Activated CD4-positive, alpha-beta memory T cell treated with anti-CD3 and anti-CD28 coated beads, Interleukin-2, amount 10 ng/mL, durations not matched to agents 7 days and 5 days (primary cell): Measurements from ENCODE around the gene GDAP1L1. TPM values are rescaled to one million over a fixed set of nuclear protein-coding genes. Genes with fewer than 3 reads are reported as not detected.

Experiments used
- CTCF ChIA-PET: fragments of 350-600 bp; sonication (Branson Sonifier 250); formaldehyde crosslinking; loops from one replicate; lab custom pipeline; 2021; ENCODE audit warnings: antibody characterized with exemption, inconsistent platforms; lab: Charles Lee
- POLR2A ChIA-PET: fragments of 350-600 bp; sonication (Branson Sonifier 250); formaldehyde crosslinking; loops from one replicate; lab custom pipeline; 2021; ENCODE audit warnings: antibody characterized with exemption; lab: Charles Lee
- DNase-seq: peaks from one replicate; pipeline ENCODE4 v3.0.0-alpha.2; 2020
- H3K27ac Mint-ChIP-seq: one replicate; pipeline ENCODE4 v1.8.0; 2021; ENCODE audit warnings: mild to moderate bottlenecking, mixed read lengths
- H3K27me3 Mint-ChIP-seq: one replicate; pipeline ENCODE4 v1.8.0; 2021; ENCODE audit warnings: mixed read lengths
- H3K36me3 Mint-ChIP-seq: one replicate; pipeline ENCODE4 v1.8.0; 2021; ENCODE audit warnings: low read depth, mixed read lengths
- H3K4me1 Mint-ChIP-seq: one replicate; pipeline ENCODE4 v1.8.0; 2021; ENCODE audit warnings: mixed read lengths
- H3K4me3 Mint-ChIP-seq: one replicate; pipeline ENCODE4 v1.8.0; 2021; ENCODE audit warnings: mild to moderate bottlenecking, mixed read lengths
- H3K9me3 Mint-ChIP-seq: one replicate; pipeline ENCODE4 v1.8.0; 2021; ENCODE audit warnings: mixed read lengths
- total RNA-seq, 2 experiments: library from RNA; stranded (reverse); gene quantifications; one replicate each; pipeline ENCODE4 v1.2.3, GENCODE V29; 2021

GDAP1L1 gene
- total RNA-seq, 2 experiments from 2014 or later, result not detected

DNA sequence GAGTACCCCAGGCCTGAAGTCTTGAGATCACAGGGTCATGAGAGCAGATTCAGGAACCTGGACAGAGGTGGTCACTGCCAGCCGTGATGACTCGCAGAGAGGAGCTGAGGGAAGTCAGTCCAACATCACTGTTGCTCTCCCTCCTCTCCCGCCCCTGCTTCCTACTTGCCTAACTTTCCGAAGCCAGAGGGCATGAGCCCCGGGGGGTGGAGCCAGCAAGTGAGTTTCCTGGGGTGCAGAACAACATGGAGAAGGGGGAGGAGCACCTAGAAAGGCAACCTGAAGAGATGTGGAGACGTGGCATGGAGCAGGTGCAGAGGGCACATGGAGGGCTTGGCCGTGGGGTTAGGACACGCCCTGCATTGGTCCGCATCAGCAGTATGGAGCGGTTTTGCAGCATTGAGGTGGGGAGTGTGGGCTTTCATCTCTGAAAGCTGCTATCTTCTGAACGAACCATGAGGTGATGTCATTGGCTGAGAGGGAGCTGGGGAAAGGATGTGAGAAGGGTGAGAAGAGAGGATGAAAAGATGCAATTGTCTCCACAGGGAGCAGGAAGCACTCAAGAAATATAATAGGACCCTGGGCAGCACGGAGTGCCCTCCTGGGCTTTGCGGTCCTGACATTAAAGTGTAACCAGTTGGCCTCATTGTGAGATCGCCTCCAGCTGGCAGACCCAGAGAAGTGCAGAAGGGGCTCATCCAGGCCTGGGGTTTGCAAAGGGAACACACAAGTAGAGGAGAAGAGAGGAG is 25.0 kb downstream of the GDAP1L1 start:
- no peak for DNase-seq
- CTCF ChIA-PET, result interaction anchor here (0.7 to 2.4 kb wide), 2 partner anchors 54 to 55 kb away, joined by 3 to 12 read pairs; no protein-coding TSS in a partner anchor
- no peak overlapping the region for H3K27ac Mint-ChIP-seq
- POLR2A ChIA-PET, result interaction anchor here (1.2 kb wide), 1 partner anchor 54 kb away, joined by 4 read pairs; no protein-coding TSS in a partner anchor
- H3K27me3 Mint-ChIP-seq, result no peaks in the 10 kb centered on the region
- H3K4me3 Mint-ChIP-seq, result no peak overlapping the region
- no peaks in the 10 kb centered on the region for H3K9me3 Mint-ChIP-seq
- no peaks in the 10 kb centered on the region for H3K36me3 Mint-ChIP-seq
- H3K4me1 Mint-ChIP-seq, result no peaks in the 10 kb centered on the region

DNA sequence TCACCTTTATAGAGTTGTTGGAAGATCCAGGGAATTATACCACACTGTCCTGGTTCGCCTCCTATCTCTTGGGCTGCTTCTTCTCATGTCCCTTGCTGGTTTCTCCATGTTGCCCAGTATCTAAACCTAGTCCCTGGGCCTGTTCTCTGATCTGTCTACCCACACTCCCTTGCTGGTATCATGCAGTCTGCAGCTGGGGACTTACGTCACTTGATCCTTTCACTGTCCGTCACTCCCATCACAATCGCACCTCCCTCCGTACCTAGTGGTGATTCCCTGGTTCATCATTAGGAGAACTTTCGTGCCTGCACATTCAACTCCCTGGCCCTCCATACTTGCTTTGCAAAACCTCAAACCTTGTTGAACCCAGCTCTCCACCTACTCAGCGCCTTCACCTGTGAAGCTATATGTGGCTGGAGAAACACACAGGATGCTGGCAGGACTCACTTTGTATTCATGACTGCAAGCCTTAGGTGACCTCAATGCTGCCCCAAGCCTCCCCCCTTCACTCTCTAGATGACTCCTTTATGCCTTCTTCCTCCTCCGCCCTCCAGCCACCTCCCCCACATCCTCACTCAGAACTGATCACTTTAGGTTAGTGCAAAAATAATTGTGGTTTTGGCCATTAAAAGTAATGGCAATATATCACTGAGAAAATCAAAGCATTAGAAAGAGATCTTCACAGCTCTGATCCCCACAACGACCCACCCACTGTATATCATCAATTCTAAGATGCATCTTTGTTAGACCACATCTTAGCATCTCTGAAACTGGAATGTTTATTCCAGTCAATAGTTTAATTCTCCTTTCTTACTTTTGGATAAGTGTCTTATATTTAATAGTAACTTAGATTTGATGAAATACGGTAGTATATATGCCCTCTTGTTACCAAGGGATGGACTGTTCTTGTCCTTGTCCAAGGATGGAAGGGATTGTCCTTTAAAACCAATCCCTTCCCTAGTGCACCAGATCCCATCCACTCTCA is 26.4 kb downstream of the GDAP1L1 start:
- ChIA-PET CTCF (interaction anchor here (2.4 kb wide), 1 partner anchor 57 kb away, joined by 12 read pairs; no protein-coding TSS in a partner anchor), POLR2A (no interaction called here)
- Mint-ChIP-seq H3K27ac (no peak overlapping the region), H3K4me1 (no peaks in the 10 kb centered on the region), H3K9me3 (no peaks in the 10 kb centered on the region), H3K4me3 (no peak overlapping the region), H3K27me3 (no peaks in the 10 kb centered on the region), H3K36me3 (no peaks in the 10 kb centered on the region)
- DNase-seq, result no peak

DNA sequence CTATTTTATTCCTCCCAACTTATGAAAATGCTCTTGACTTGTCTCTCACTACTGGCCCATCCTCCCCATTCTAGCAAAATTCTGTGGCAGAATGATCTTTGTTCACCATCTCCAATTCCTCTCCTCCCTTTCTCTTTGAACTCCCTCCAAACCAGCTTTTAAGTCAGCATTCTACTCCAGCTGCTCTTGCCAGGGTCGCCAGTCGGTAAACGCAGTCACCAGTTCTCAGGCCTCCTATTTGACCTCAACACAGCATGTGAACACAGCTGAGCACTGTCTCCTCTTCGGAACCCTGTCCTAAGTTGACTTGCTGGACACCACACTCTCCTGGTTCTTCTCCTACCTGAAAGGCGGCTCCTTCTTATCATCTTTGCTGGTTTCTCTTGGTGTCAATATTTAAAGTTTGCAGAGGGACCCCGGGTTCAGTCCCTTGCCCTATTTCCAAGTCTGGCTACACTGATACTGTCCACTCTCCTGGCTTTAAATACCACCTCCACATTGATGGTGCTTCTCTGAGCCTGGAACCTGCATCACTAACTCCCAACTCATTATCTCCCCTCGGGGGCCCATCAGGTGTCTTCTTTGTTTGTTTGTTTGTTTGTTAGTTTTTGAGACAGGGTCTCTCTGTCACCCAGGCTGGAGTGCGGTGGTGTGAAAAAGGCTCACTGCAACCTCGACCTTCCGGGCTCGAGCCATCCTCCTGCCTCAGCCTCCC is 27.4 kb downstream of the GDAP1L1 start:
- no peak overlapping the region for H3K4me3 Mint-ChIP-seq
- no peak for DNase-seq
- H3K4me1 Mint-ChIP-seq, result no peaks in the 10 kb centered on the region
- ChIA-PET CTCF (no interaction called here), POLR2A (no interaction called here)
- H3K9me3 Mint-ChIP-seq, result no peaks in the 10 kb centered on the region
- no peaks in the 10 kb centered on the region for H3K36me3 Mint-ChIP-seq
- no peaks in the 10 kb centered on the region for H3K27me3 Mint-ChIP-seq
- no peak overlapping the region for H3K27ac Mint-ChIP-seq

DNA sequence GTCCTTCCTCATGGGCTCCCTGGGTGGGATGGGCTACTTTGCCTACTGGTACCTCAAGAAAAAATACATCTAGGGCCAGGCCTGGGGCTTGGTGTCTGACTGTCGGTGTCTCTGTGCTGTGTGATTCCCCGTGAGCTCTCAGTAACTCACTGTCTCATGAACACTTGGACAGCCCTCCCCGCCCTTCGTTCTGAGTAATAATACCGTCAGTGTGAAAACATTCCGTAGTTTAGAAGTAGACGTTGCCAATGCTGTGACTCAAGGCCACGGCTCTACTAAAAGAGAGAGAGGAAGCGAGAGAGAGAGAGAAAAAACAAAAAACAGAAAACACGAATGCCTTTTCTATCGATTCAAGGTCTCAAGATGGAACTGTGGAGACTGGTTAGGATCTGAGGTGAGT is 32.1 kb downstream of the GDAP1L1 start:
- CTCF ChIA-PET, result no interaction called here
- H3K9me3 Mint-ChIP-seq, result no peaks in the 10 kb centered on the region

DNA sequence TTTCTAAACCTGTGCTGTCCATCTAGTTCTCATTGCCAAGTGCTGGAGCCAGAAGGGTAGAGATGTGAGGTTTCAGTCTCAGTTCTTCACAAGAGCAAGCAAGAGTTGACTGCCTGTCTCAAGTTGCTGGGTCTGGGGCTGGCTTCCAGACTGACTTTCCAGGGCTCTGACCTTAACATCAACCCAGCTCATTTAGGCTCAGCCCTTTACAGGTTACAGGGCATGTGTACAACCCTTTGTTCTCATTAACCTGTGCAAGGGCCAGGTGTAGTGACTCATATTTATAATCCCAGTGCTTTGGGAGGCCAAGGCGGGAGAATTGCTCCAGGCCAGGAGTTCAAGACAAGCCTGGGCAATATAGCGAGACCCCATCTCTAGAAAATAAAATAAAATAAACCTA is 33.3 kb downstream of the GDAP1L1 start:
- H3K36me3 Mint-ChIP-seq, result no peaks in the 10 kb centered on the region
- ChIA-PET POLR2A (no interaction called here), CTCF (no interaction called here)
- no peaks in the 10 kb centered on the region for H3K4me1 Mint-ChIP-seq
- H3K4me3 Mint-ChIP-seq, result no peak overlapping the region
- H3K27ac Mint-ChIP-seq, result no peak overlapping the region
- no peak for DNase-seq
- no peaks in the 10 kb centered on the region for H3K27me3 Mint-ChIP-seq
- H3K9me3 Mint-ChIP-seq, result no peaks in the 10 kb centered on the region

More for the DNA sequence above, 32.1 kb downstream of the GDAP1L1 start:
- no peaks in the 10 kb centered on the region for H3K27me3 Mint-ChIP-seq
- no peak overlapping the region for H3K27ac Mint-ChIP-seq
- H3K4me3 Mint-ChIP-seq, result no peak overlapping the region
- DNase-seq, result no peak
- POLR2A ChIA-PET, result no interaction called here
- no peaks in the 10 kb centered on the region for H3K4me1 Mint-ChIP-seq
- no peaks in the 10 kb centered on the region for H3K36me3 Mint-ChIP-seq

DNA sequence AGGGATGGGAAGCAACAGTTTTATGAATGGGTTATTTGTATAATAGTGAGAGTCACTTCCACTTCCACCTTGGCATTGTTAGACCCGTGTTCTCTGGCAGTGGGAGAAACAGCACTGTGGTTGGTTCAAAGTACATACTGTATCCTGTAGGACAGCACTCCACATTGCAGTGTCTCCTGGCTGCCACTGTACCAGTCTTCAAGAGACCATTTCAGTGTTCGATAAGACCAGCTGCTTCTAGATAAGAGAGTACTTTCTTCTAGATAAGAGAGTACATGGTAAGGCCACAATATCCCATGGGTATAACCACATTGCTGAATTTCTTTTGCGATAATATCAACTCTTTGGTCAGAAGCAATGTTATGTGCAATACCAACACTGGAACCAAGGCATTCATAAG is 35.1 kb downstream of the GDAP1L1 start:
- H3K27me3 Mint-ChIP-seq, result peaks cover 2% of the 10 kb centered on the region

DNA sequence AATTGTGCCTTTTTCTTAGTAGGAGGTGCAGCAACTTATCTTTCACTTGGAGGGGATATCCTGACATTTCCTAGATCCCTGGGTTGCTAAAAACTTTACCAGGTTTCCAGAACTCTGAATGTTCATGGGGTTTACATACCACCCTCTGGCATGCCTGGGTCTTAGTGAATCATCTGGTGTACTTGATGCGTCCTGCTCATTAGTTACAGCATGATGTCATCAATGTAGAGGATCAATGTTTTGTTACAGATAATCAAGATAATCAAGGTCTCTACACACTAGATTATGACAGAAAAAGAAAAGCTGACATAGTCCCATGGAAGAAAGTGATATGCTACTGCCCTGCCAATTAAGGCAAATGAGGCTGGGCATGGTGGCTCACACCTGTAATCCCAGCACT is 36.9 kb downstream of the GDAP1L1 start:
- CTCF ChIA-PET, result interaction anchor here (4.8 kb wide), 1 partner anchor 27 kb away, joined by 11 read pairs; the partner anchor contains the start of gene FITM2
- H3K4me3 Mint-ChIP-seq, result no peak overlapping the region
- H3K4me1 Mint-ChIP-seq, result no peaks in the 10 kb centered on the region
- no peaks in the 10 kb centered on the region for H3K36me3 Mint-ChIP-seq
- H3K27me3 Mint-ChIP-seq, result peaks cover 2% of the 10 kb centered on the region
- DNase-seq, result no peak
- no peaks in the 10 kb centered on the region for H3K9me3 Mint-ChIP-seq
- POLR2A ChIA-PET, result no interaction called here
- H3K27ac Mint-ChIP-seq, result no peak overlapping the region

More for the DNA sequence above, 35.1 kb downstream of the GDAP1L1 start:
- DNase-seq, result no peak
- H3K9me3 Mint-ChIP-seq, result no peaks in the 10 kb centered on the region
- H3K36me3 Mint-ChIP-seq, result no peaks in the 10 kb centered on the region
- H3K4me1 Mint-ChIP-seq, result no peaks in the 10 kb centered on the region
- no peak overlapping the region for H3K27ac Mint-ChIP-seq
- CTCF ChIA-PET, result interaction anchor here (1.2 to 4.8 kb wide), 3 partner anchors 29 to 103 kb away, joined by 3 to 11 read pairs (median 6); partner anchors contain the start of gene FITM2
- H3K4me3 Mint-ChIP-seq, result no peak overlapping the region
- POLR2A ChIA-PET, result no interaction called here

DNA sequence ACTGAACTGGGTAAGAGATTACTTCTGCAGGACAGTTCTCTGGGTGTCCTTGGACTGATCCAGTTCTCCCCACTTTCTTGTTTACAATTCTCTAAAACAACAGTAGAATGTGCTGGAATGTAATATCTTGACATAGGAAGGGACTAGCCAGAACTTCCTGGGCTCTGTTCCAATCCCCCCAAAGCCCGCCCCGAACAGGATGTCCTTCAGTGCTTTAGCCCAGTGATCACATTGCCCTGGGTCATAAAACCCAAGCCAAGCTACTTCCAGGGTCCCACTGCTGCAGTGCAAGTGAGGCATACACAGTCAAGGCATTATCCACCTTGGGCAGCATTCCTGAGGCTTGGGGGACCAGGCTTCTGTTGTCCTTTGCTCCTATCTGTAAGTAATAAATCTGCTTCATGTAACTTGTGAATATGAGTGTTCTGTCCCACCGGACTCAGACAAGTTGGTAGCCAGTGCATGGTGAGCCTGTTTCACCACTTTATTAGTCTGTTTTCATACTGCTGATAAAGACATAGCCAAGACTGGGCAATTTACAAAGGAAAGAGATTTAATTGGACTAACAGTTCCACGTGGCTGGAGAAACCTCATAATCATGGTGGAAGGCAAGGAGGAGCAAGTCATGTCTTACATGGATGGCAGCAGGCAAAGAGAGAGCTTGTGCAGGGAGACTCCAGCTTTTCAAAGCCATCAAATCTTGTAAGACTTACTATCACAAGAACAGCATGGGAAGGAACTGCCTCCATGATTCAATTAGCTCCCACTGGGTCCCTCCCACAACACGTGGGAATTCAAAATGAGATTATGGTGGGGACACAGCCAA is 40.4 kb downstream of the GDAP1L1 start:
- no peaks in the 10 kb centered on the region for H3K9me3 Mint-ChIP-seq
- H3K4me3 Mint-ChIP-seq, result no peak overlapping the region
- ChIA-PET CTCF (interaction anchor here (0.7 to 4.8 kb wide), 3 partner anchors 24 to 97 kb away, joined by 3 to 11 read pairs (median 6); partner anchors contain the start of gene FITM2), POLR2A (no interaction called here)
- no peaks in the 10 kb centered on the region for H3K4me1 Mint-ChIP-seq
- no peaks in the 10 kb centered on the region for H3K36me3 Mint-ChIP-seq
- no peak for DNase-seq
- H3K27ac Mint-ChIP-seq, result no peak overlapping the region
- peaks cover 2% of the 10 kb centered on the region for H3K27me3 Mint-ChIP-seq

DNA sequence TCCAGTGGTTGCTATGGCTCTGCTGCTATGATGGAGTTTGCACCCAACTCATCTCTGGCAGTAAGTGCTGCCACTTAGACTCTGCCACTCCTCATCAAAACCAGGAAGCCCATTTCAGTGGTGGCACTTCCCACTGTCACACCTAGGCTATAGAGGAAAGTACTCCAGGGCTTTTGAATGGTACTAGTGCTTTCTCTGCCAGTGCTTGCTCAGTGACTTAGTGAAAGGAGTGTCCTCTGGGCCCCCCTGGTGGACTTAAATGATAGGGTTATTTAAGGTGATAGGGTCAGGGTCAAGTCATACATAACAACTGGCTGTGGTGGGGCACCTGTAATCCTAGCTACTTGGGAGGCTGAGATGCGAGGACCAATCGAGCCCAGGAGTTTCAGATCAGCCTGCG is 41.1 kb downstream of the GDAP1L1 start:
- no peak for DNase-seq
- no peaks in the 10 kb centered on the region for H3K36me3 Mint-ChIP-seq
- POLR2A ChIA-PET, result no interaction called here
- CTCF ChIA-PET, result interaction anchor here (2.0 kb wide), 1 partner anchor 71 kb away, joined by 6 read pairs; no protein-coding TSS in a partner anchor
- no peak overlapping the region for H3K27ac Mint-ChIP-seq
- H3K9me3 Mint-ChIP-seq, result no peaks in the 10 kb centered on the region
- H3K27me3 Mint-ChIP-seq, result peaks cover 2% of the 10 kb centered on the region
- no peak overlapping the region for H3K4me3 Mint-ChIP-seq
- no peaks in the 10 kb centered on the region for H3K4me1 Mint-ChIP-seq

DNA sequence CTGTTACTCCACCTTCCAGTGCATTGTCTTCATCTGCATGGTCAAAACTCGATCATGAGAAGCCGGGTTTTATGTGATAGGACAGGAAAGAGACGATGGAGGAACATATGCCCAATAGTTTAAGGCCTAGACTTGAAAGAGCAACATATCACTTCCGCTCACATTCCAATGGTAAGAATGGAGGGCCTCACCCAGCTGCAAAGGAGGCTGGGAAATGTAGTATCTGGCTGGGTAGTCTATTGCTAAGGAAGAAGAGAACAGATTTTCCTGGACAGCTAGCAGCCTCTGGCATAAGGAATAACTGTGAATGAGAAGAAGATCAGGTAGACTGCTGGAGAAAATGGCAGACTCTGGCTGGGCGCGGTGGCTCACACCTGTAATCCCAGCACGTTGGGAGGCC is 44.6 kb downstream of the GDAP1L1 start:
- POLR2A ChIA-PET, result no interaction called here
- no peak overlapping the region for H3K27ac Mint-ChIP-seq
- H3K27me3 Mint-ChIP-seq, result no peaks in the 10 kb centered on the region
- no peak for DNase-seq
- no peaks in the 10 kb centered on the region for H3K36me3 Mint-ChIP-seq
- H3K9me3 Mint-ChIP-seq, result no peaks in the 10 kb centered on the region
- H3K4me3 Mint-ChIP-seq, result no peak overlapping the region
- no peaks in the 10 kb centered on the region for H3K4me1 Mint-ChIP-seq
- CTCF ChIA-PET, result no interaction called here

DNA sequence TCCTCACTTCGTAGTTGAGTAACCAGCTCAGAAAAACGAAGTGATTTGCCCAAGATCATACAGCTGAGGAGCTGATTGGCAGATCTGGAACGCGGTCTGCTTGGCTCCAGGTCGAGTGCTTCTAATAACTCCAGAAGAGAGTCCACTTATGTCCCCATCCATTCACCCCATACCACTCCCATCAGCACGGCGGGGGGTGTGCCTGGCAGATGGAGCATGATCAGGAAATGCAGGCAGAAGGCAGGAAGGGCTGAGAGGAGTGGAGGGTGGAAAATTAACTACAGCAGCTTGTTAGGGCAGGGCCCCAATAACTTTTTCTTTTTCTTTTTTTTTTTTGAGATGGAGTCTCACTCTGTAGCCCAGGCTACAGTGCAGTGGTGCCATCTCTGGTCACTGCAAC is 48.9 kb downstream of the GDAP1L1 start:
- CTCF ChIA-PET, result no interaction called here
- Mint-ChIP-seq H3K27me3 (no peaks in the 10 kb centered on the region), H3K9me3 (no peaks in the 10 kb centered on the region)

DNA sequence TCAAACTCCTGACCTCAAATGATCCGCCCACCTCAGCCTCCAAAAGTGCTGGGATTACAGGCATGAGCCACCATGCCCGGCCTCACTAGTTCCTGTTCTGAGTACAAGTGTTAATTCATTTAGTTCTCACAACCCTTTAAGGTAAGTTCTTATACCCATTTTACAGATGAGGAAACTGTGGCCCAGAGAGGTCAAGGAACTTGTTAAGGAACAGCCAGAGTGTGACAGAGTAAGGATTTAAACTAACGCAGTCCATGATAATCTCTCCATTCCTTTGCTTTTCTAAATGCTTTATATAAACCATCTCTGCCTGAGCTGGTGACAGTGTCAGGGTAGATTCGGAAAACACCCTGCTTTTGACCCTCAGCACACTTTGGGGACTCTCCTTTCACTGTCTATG is 50.6 kb downstream of the GDAP1L1 start:
- Mint-ChIP-seq H3K4me3 (no peak overlapping the region), H3K36me3 (no peaks in the 10 kb centered on the region), H3K27ac (no peak overlapping the region), H3K9me3 (no peaks in the 10 kb centered on the region), H3K27me3 (no peaks in the 10 kb centered on the region), H3K4me1 (no peaks in the 10 kb centered on the region)
- CTCF ChIA-PET, result no interaction called here
- POLR2A ChIA-PET, result no interaction called here
- no peak for DNase-seq

More for the DNA sequence above, 48.9 kb downstream of the GDAP1L1 start:
- Mint-ChIP-seq H3K4me3 (no peak overlapping the region), H3K4me1 (no peaks in the 10 kb centered on the region), H3K36me3 (no peaks in the 10 kb centered on the region), H3K27ac (no peak overlapping the region)
- POLR2A ChIA-PET, result no interaction called here
- DNase-seq, result no peak
